Lung microvascular endothelial cell (primary cell): ENCODE results near the gene CRACR2A. TPM values are rescaled to one million over a fixed set of nuclear protein-coding genes. Genes with fewer than 3 reads are reported as not detected.

ENCODE experiments used
- DNase-seq, 2 donors: peaks; one replicate each; pipeline versions ENCODE4 v3.0.0 to v3.0.0-alpha.2; 2010; ENCODE audit warnings: low read depth in 2 of 2
- total RNA-seq: library from RNA; depleted of rRNA; stranded (reverse); fragments of >200 nt; gene quantifications from 2 replicates; pipeline ENCODE4 v1.2.1, GENCODE V29; 2014

The CRACR2A gene, protein sequence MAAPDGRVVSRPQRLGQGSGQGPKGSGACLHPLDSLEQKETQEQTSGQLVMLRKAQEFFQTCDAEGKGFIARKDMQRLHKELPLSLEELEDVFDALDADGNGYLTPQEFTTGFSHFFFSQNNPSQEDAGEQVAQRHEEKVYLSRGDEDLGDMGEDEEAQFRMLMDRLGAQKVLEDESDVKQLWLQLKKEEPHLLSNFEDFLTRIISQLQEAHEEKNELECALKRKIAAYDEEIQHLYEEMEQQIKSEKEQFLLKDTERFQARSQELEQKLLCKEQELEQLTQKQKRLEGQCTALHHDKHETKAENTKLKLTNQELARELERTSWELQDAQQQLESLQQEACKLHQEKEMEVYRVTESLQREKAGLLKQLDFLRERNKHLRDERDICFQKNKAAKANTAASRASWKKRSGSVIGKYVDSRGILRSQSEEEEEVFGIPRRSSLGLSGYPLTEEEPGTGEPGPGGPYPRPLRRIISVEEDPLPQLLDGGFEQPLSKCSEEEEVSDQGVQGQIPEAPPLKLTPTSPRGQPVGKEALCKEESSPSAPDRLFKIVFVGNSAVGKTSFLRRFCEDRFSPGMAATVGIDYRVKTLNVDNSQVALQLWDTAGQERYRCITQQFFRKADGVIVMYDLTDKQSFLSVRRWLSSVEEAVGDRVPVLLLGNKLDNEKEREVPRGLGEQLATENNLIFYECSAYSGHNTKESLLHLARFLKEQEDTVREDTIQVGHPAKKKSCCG
- 12.2 and 13.9 TPM in 2 replicates for total RNA-seq

DNA sequence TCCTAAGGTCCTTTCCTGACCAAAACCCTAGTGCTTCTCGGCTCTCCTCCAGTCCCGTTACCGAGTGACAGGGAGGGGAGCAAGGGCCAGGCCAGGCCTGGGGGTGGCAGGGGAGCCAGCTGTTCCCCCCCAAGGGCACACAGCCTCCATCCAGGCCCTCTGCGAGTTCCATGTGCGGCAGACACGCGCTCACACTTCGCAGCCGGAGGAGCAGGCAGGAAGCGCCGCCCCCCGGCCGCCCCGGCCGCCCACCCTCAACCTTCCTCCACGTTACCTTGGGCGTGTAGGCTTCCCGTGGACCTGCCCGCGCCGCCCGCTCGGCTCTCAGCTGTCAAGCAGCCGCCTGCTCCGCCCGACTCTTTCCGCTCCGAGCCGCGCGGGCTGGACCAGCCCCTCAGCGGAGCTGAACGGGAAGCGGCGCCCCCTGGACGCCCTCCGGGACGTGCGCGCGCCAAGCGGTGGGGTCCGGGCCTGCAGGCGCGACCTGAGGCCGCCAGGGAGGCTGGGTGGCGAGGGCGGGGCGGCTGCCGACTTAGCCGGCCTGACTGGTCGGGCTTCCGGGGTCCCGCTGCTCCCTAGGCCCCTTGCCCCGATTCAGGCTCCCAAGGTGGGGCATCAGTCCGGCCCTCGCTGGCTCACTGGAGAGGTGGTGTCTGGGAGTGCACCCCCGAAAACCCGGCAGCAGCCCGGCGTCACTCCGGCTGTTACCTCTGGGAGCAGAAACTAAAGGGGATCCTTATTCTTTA lies at the start of gene CRACR2A:
Gene CRACR2A, minus strand, starts transcription at position 369 of the 746 bp plus-strand sequence. CDS start 56,110 bp downstream, outside the sequence.
- DNase-seq = peak; percentile 84 to 87

DNA sequence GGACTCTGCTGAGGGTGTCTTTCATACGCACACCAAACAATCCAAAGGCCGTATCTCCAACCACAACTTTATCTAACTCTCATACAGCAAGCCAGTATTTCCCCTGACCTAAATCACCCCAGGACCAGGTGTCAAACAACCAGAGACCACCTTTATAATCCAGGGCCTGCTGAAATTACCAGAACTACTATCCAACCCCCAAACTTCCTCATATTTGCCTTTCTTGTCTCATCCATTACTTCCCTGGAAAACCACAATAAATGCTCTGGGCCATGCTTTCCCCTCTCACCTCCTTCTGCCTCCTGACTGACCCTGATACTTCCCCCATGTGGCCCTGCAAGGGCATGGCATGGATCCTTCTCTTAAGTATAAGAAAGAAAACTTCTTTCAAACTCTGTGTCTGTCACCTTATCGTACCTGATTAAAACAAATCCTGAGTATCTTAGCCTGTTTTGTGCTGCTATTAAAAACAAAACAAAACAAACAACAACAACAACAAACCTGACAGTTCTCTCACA lies 44.7 kb upstream of the CRACR2A start:
- no peak for DNase-seq

DNA sequence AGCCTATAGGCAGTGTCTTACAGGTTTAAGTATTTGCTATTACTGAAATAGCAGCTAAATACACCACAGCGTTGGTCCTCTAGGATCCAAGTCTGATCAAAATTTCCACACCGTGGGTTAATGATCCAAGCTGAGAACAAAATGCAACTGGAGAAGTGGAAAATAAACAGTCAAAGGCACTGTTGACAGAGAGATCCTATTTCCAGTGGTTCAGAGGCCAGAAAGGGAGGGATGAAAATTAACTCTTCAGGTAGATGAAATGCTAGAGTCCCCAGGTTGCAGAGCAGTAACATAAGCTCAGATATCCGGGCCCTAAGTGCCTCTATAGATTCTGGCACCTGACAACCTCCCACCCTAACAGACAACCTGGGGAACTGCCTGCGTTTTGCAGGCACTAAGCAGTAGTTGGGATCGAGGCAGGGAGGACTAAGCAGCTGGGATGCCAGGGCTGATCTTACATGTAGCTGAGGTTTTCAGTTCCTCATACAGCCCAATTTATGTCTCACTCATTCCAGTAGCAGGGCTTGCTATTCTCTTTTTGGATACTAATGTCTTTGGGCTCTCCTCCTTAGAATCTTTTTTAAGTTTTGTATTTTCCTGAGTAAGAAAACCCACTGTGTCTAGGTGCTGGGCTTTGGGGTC lies 42.7 kb upstream of the CRACR2A start:
- DNase-seq = no peak

DNA sequence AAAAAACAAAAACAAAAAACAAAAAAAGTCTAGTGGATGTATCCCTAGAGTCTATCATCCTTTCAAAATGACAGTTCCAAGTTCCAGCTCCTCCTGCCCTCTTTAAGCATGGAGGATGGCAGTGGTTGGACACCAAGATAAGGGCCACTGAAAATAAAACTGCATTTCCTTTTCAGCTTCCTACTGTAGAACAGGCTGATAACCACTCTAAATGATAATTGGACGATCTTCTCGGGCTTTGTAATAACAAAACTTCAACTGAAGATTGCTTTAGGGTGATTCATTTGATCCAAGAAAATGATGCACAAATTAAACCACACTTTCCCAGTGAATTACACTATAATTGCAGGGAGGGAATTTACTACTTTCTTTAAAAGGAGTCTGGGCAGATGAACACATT lies 42.2 kb upstream of the CRACR2A start:
- DNase-seq = no peak

DNA sequence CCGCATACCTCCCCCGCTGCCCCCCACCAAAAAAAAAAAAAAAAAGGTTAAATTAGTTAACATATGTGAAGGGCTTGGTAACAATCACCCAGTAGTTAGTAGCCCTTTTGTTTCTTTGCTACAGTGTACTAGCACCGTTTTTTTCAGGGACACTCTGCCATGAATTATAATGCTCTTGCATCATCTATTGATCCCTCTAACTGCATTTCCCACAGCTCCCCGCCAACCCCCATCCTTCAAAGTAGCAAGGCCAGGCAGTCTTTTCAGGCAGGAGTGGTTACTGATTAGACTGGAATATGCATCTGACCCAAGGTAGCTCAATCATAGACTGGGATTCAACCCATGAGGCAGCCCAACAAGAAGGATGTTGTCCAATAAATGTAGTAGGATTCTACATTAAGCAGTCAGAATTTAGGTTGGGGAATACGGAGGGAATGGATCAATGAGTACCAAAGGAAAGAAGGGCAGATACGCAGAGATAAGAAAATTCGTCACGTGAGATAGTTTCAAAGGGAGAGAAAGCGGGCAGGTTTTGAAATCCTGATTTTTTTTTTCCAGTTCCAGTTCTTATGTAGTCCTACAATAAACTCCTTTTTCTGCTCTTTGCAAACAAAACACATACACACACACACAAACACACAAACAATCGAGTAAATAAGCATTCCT lies 39.8 kb upstream of the CRACR2A start:
- DNase-seq = no peak

DNA sequence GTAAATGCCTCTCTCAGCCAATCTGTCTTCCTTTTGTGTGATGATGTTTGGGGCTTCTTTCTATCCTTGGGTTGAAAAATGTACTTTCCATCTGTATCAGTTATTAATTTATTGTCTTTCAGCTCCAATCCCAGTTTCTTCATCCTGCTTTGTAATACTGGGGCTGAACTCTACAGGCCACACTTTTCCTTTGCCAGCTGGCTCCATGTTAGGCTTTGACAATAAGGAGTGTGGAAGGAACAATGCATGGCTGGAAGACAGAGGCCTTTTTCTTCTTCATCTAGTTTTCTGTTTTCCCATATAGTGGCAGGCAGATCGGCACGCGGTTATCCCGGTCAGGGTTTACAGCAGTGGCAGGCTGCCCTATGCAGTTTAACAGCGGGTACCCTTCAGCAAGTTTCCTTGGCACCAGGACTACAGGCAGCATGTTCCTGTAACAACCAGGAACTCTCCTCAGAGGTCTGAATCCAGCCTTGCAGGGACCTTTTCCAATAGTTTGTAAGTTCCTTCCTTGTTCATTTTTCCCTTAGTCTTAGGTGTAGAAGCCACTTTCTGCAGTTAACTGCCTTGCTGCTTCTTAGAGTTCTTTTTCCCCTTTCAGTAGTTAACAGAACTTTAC lies 38.5 kb upstream of the CRACR2A start:
- DNase-seq = no peak

DNA sequence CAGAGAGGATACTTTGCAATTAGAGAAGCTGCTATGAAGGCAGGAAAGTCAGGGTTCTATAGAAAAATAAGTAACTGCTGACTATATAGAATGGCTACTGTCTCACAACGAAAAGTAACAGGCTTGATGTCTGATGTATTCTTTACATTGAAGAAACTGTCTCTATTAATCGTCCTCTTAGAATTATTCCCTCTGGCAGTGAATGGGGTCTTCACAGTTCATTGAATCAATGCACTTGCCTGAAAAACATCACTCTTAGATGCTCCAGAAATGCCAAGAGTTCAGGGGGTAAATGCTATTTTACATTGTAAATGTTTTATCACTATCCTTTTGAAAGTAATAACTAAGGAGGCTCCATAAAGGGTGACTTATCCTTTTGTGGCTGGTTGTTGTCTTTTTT lies 37.7 kb upstream of the CRACR2A start:
- DNase-seq = no peak

DNA sequence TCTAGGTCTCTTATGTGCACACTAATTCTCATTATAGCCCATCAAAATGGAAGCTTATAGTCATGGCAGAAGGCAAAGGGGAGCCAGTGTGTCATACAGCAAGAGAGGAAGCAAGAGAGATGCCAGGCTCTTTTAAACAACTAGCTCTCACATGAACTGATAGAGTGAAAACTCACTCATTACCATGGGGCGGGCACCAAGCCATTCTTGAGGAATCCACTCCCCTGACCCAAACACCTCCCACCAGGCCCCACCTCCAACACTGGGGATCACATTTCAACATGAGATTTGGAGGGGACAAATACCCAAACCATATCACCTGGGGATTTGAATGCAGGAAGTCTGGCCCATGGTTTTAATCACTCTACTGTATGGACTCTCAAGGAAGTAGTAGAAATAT lies 36.9 kb upstream of the CRACR2A start:
- no peak for DNase-seq

DNA sequence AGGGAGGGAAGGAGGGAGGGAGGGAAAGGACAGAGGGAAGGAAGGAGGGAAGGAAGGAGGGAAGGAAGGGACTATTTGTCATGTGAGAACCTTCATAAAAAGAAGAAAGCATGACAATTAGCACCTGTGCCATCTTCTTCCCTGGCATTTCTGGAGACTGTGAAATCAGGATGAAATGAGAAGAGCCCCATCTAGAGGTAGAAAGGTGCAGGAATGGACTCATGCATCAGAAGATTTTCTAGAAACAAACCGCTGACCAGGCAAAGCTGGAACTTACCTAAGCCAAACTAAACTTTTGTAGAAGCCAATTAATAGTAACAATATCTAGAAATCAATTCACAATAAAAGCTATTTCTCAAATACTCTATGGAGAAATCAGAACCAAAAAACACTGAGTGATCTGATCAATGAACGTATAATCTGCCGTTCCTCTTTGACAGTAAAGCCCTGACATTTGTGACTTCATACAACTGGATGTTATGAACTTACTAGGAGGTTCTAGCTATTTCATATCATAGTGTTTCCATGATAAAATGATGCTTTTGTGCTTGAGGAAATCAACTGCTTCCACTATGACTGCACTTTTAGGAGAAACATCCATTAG lies 24.4 kb upstream of the CRACR2A start:
- DNase-seq = peak; percentile 72 to 75

DNA sequence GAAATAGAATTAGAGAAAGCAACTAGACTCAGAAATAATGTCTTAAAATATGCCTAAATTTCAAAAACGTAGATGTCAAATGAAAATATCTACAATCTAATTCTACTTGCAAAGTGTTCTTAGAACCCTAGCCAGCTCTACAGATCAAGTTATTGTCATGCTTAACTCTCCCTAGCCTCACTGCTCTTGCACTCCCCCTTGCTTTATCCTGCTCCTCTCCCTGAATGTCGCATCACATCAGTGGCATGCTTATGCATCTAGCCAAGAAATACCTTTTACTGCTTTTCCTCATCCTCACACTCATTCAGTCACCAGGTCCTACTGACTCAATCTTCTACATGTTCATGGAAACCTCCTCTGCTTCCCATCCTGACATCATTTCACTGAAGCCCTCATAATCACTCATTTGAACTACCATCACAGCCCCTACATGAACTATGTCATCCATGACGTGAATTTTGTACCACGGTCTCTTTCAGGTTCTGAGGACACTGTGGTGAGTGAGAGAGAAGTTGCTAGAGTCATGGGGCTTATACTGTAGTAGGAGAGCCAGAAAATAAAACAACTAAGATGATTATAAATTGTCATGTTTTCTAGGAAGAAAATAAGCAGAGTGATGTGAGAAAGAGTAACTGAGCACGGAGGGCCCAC lies 22.6 kb upstream of the CRACR2A start:
- DNase-seq = no peak

DNA sequence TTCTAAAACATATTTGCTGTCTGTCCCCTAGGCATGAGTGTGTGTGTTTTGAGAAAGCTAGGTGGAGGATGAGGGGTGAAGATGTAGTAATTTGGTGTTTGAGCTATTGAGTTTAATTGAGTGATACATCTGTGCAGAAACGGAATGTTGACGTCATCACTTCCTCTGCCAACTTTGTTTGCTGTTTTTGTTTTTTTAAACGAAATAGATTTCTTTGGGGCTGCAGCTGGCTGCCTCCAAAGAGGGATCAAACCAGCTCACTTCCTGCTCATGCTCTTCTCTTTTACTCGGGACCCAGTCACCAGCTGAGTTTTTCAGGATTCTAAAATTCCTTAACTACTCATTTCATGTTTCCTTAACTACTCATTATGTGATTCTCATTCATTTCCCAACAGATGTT lies 19.5 kb upstream of the CRACR2A start:
- peak; percentile 15 to 87 for DNase-seq

DNA sequence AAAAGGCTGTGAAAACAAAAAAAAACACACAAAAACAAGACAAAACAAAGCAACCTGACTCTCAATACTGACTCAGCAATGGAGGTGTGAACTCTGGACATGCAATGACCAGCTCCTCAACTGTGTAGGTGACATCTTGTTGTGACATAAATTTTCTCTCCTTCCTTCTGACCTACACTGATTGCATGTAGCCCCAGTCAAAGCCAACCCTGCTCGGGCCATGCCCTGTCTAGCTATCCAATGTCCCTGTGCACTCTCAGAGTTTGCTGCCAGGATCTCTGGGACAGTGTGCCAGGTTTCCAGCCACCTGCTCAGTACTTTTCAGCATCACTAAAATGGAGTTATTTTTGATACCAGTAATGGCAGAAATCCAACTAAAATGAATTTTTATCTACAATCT lies 18.9 kb upstream of the CRACR2A start:
- peak in 1 of 2 donors; percentile 18 for DNase-seq

DNA sequence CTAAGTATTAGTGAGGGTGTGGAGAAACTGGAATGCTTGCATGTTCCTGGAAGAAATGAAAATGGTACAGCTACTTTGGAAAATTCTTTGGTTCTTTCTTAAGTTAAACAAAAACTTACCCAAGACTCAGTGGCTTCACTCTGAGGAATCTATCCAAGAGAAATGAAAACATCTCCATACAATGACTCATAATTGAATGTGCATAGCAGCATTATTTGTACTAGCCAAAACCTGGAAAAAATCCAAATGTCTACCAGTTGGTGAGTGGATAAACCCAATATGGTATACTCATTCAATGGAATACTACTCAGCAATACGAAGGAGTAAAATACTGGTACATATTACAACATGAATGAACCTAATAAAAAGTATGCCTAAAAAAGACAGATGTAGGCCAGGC lies 18.0 kb upstream of the CRACR2A start:
- DNase-seq = peak in 1 of 2 donors; percentile 86

DNA sequence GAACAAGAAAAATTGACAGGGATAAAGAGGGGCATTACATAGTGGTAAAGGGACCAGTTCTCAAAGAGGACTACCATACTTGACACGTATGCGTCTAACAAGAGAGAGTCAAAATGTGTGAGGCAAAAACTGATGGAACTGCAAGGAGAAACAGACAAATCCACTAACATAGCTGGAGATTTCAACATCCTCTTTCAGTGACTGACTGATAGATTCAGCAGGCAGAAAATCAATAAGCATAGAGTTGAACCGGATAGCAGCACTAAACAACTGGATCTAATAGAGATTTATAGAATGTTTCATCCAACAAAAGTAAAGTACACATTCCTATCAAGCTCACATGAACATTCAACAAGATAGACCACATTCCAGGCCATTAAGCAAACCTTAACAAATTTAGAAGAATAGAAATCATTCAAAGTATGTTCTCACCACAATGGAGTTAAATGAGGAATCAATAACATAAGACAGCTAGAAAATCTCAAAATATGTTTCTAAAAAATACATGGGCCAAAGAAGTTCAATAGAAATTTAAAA lies 16.1 kb upstream of the CRACR2A start:
- DNase-seq = no peak

DNA sequence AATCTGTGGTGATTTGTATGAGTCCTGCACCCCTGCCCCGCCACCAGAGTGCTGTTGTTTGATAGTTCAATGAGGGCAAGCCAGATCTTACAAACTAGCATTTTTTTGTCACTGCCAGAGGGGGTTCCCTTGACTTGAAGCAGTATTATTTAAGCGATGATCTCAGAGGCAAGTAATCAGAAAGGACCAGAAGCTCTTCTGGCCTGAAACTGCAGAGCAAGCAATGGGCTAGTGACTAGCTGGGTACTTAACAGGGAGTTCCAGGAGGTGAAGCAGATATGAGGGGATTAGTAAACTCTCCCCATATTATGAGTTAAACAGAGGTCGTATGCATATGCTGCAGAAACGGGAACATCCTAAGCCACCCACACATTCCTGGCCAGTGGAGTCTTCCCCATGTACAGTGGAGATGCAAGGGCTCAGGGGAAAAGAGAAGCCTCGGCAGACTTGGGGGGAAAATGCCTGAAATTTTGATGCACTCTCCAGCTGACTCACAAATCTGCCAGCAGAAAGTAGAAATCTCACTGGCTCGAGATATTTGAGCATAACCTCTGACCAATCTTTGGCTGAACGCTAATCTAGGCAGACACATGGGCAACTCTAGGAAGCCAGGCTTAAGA lies 8.3 kb upstream of the CRACR2A start:
- DNase-seq = no peak

DNA sequence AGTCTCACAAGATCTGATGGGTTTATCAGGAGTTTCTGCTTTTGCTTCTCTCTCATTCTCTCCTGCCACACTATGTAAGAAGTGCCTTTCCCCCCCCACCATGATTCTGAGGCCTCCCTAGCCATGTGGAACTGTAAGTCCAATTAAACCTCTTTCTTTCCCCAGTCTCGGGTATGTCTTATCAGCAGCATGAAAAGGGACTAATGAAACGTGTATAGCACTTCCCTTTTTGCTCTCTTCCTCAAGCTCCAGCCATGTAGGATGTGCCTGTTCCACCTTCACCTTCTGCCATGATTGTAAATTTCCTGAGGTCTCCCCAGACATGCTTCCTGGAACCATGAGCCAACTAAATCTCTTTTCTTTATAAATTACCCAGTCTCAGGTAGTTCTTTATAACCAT lies 7.0 kb upstream of the CRACR2A start:
- no peak for DNase-seq

DNA sequence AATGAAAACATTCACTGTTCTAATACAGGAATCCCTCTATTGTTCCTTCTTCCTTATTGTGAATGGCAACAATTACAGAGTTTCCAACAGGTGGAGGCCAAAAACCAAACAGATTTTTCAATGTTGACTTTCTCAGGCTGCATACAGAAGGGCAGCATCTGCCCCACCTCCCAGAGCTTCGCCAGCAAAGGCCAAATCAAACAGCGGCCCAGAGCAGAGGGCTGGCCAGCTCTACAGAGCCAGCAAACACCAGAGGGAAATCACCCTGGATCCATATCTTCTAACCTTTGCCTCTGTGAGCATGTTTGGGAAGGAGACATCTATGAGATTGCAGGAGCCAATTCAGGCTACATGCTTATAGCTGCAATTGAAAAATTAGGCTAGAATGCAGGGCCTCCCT lies 4.4 kb upstream of the CRACR2A start:
- peak; percentile 27 to 78 for DNase-seq

DNA sequence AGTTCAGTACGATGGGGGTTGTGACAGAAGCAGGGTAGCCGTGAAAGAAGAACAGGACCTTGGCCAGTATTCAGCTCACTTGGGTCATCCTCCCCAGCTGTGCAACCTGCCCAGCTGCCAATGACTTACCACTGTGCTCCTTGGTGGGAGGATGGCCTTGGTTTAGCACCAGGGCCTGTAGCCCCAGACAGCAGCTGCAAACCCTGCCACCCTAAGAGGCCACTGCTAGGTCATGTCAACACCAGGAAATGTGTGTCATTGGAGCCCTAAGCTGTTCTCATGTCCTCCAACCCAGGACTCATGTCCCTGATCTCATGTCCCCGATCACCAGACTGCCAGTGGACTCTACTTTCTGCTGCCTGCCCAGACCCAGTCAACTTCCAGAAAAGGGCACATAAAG lies 3.0 kb upstream of the CRACR2A start:
- DNase-seq = no peak
